ENCODE data around the gene TELO2.
"Not testable (repeated sequence)": the region's sequence is repeated elsewhere in the genome, so short reads cannot be mapped to it uniquely, and the experiment has no call there.

The TELO2 gene

GRCh38 chr16:1475552-1476114, 17.5 kb upstream of the TELO2 start:
- no peak for DNase-seq (ENCODE audit: low read depth, low spot score)

- DNase-seq (ENCODE audit: low read depth, low spot score) = no peak
These were observed 16.1 kb upstream of the TELO2 start for GRCh38 chr16:1477033-1477432.

- DNase-seq (ENCODE audit: low read depth, low spot score) = not testable (repeated sequence)
These were observed 14.2 kb upstream of the TELO2 start for GRCh38 chr16:1478937-1479336.

GRCh38 chr16:1481906-1482835, 11.0 kb upstream of the TELO2 start:
- DNase-seq (ENCODE audit: low read depth, low spot score) = no peak

GRCh38 chr16:1485847-1486496, 7.2 kb upstream of the TELO2 start:
- DNase-seq (ENCODE audit: low read depth, low spot score) = no peak

GRCh38 chr16:1486551-1487390, 6.4 kb upstream of the TELO2 start:
- no peak for DNase-seq (ENCODE audit: low read depth, low spot score)

- DNase-seq (ENCODE audit: low read depth, low spot score) = no peak
These were observed 5.6 kb upstream of the TELO2 start for GRCh38 chr16:1487395-1488053.

- no peak for DNase-seq (ENCODE audit: low read depth, low spot score)
These were observed 5.0 kb upstream of the TELO2 start for GRCh38 chr16:1488054-1488601.

GRCh38 chr16:1488619-1489018, 4.5 kb upstream of the TELO2 start, which contains the start of gene PTX4:
TSS of gene PTX4 (minus strand) at chr16:1488944. CDS start at chr16:1488909, 35 bp downstream.
- DNase-seq (ENCODE audit: low read depth, low spot score) = no peak

- DNase-seq (ENCODE audit: low read depth, low spot score) = no peak
These were observed 4.1 kb upstream of the TELO2 start for GRCh38 chr16:1489077-1489476.

- no peak for DNase-seq (ENCODE audit: low read depth, low spot score)
These were observed 1.8 kb upstream of the TELO2 start for GRCh38 chr16:1491327-1491726.

- no peak for DNase-seq (ENCODE audit: low read depth, low spot score)
These were observed 858 bp upstream of the TELO2 start for GRCh38 chr16:1492082-1492922.

- no peak for DNase-seq (ENCODE audit: low read depth, low spot score)
These were observed 560 bp downstream of the TELO2 start for GRCh38 chr16:1493746-1494094.

- DNase-seq (ENCODE audit: low read depth, low spot score) = no peak
These were observed 1.0 kb downstream of the TELO2 start for GRCh38 chr16:1494129-1494640.

GRCh38 chr16:1494711-1495110, 1.6 kb downstream of the TELO2 start:
- DNase-seq (ENCODE audit: low read depth, low spot score) = no peak

- DNase-seq (ENCODE audit: low read depth, low spot score) = no peak
These were observed 2.2 kb downstream of the TELO2 start for GRCh38 chr16:1495211-1495888.

GRCh38 chr16:1495889-1496262, 2.7 kb downstream of the TELO2 start:
- DNase-seq (ENCODE audit: low read depth, low spot score) = no peak

- no peak for DNase-seq (ENCODE audit: low read depth, low spot score)
These were observed 3.3 kb downstream of the TELO2 start for GRCh38 chr16:1496464-1496863.

GRCh38 chr16:1497014-1497598, 3.9 kb downstream of the TELO2 start:
- no peak for DNase-seq (ENCODE audit: low read depth, low spot score)
